ENCODE data around the gene ALG10. TPM values are rescaled to one million over a fixed set of nuclear protein-coding genes. Genes with fewer than 3 reads are reported as not detected.

The ALG10 gene
- 5.3 and 11.0 TPM in 2 replicates for total RNA-seq

DNA sequence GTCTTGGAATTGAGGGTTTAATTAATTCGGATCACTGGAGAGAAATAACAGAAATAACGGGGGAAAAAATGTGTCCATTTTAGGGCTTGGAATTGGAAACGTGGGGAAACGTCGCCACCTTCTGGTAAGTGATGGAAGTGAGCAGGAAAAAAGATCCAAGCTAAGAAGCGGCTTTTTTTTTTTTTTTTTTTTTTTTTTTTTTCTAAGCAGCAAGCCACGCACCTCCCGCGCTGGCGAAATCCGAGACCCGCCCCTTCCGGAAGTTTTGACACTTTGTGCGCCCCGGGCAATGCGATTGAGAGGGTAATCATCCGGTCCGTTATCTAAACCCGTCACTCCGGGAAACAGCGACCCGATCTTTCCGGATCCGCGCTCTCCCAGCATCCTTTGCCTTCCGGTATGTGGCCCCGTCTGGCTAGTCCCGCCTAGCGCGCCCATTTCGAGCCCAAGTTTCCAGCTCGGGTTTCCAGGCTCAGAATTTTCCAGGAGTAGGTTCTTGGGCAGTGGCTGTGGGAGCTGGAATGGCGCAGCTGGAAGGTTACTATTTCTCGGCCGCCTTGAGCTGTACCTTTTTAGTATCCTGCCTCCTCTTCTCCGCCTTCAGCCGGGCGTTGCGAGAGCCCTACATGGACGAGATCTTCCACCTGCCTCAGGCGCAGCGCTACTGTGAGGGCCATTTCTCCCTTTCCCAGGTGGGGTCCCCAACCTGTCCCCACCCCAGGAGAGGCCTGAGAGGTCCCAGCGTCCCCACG lies at the start of gene ALG10:
Gene ALG10 (plus strand): TSS at position 418 of the 752 bp plus-strand sequence. CDS start 104 bp downstream, at position 522.

Small RNA genes lying within 50 kb of the gene (small RNA-seq; reads per million reads assigned to genes)
- not detected for gene RF00019

All from hair follicle dermal papilla cell (primary cell).